Measurements from ENCODE around the gene SLC6A7.
A peak's percentile ranks its signal among the peaks of the same experiment; 100 is the strongest.

GRCh38 chr5:150217873-150218692 is 28.2 kb downstream of the SLC6A7 start:
- TF ChIP-seq CTCF (conservative IDR thresholded peaks at IDR 0.05; ENCODE audit: low read depth, low read length) (peak; percentile 88), EZH2 (IDR thresholded peaks at IDR 0.05; ENCODE audit: borderline replicate concordance, low read depth, low read length, poor library complexity, severe bottlenecking) (no peak)
